Activated CD8-positive, alpha-beta memory T cell treated with anti-CD3 and anti-CD28 coated beads, Interleukin-2, amount 50 U/mL, for 24 hours (primary cell): Measurements from ENCODE around the gene GTF2I.
"Not testable (repeated sequence)": the region's sequence is repeated elsewhere in the genome, so short reads cannot be mapped to it uniquely, and the experiment has no call there.

Experiments
- DNase-seq: peaks from one replicate; pipeline ENCODE4 v3.0.0-alpha.2; 2020; ENCODE audit errors: extremely low read depth

The GTF2I gene

GRCh38 chr7:74656837-74657691 lies 454 bp upstream of the GTF2I start:
- DNase-seq: peak; percentile 93

GRCh38 chr7:74658178-74659004 lies 873 bp downstream of the GTF2I start:
- peak; percentile 62 for DNase-seq

- not testable (repeated sequence) for DNase-seq
Observed at GRCh38 chr7:74660202-74660601, 2.7 kb downstream of the GTF2I start.

GRCh38 chr7:74661836-74662794 lies 4.6 kb downstream of the GTF2I start:
- not testable (repeated sequence) for DNase-seq

- DNase-seq: no peak
Observed at GRCh38 chr7:74665296-74665938, 7.9 kb downstream of the GTF2I start.

- DNase-seq: not testable (repeated sequence)
Observed at GRCh38 chr7:74667013-74667412, 9.5 kb downstream of the GTF2I start.

GRCh38 chr7:74667520-74667919 lies 10.0 kb downstream of the GTF2I start:
- DNase-seq: not testable (repeated sequence)

GRCh38 chr7:74671602-74672001 lies 14.1 kb downstream of the GTF2I start:
- DNase-seq: no peak

- no peak for DNase-seq
Observed at GRCh38 chr7:74672343-74672915, 14.9 kb downstream of the GTF2I start.

GRCh38 chr7:74674166-74674565 lies 16.6 kb downstream of the GTF2I start:
- no peak for DNase-seq

GRCh38 chr7:74682829-74683228 lies 25.3 kb downstream of the GTF2I start:
- DNase-seq: no peak

- no peak for DNase-seq
Observed at GRCh38 chr7:74683799-74684198, 26.3 kb downstream of the GTF2I start.

- no peak for DNase-seq
Observed at GRCh38 chr7:74684473-74684872, 27.0 kb downstream of the GTF2I start.

- DNase-seq: no peak
Observed at GRCh38 chr7:74684921-74685320, 27.4 kb downstream of the GTF2I start.

- DNase-seq: no peak
Observed at GRCh38 chr7:74690474-74690873, 33.0 kb downstream of the GTF2I start.

- not testable (repeated sequence) for DNase-seq
Observed at GRCh38 chr7:74704419-74704818, 46.9 kb downstream of the GTF2I start.

- no peak for DNase-seq
Observed at GRCh38 chr7:74707238-74707637, 49.7 kb downstream of the GTF2I start.

- no peak for DNase-seq
Observed at GRCh38 chr7:74708569-74709275, 51.2 kb downstream of the GTF2I start.

GRCh38 chr7:74709880-74710671 lies 52.6 kb downstream of the GTF2I start:
- DNase-seq: no peak
